ENCODE data around the gene CAND1. TPM values are rescaled to one million over a fixed set of nuclear protein-coding genes. Genes with fewer than 3 reads are reported as not detected.

Gene CAND1
- total RNA-seq, 1 experiment from 2014 or later = 155 TPM

GRCh38 chr12:67280088-67280487, 10.9 kb downstream of the CAND1 start:
- POLR2A ChIA-PET = interaction anchor here (4.7 kb wide), 1 partner anchor 11 kb away, joined by 16 read pairs; the partner anchor contains the start of gene CAND1
- RAD21 ChIA-PET (ENCODE audit: low non-redundant PET in 1 of 2, low total read pairs in 2 of 2, uncharacterized antibody in 2 of 2, unreplicated experiment in 2 of 2) = no interaction called here
- BruUV-seq (replicated peaks) = no TSS peak
- ATAC-seq = no peak
- Histone ChIP-seq H3K9ac (ENCODE audit: low read length) (no peak overlapping the region), H3K27me3 (ENCODE audit: insufficient read depth, low read length) (no peaks in the 10 kb centered on the region), H3K9me2 (ENCODE audit: insufficient read depth) (no peaks in the 10 kb centered on the region), H3K4me3 (replicated peaks in 1 of 2; ENCODE audit: low read depth in 1 of 2, low read length in 2 of 2) (no peak overlapping the region), H3K79me2 (ENCODE audit: insufficient read depth, low read length) (peaks cover 100% of the 10 kb centered on the region), H3K36me3 (ENCODE audit: control insufficient read depth in 1 of 2, insufficient read depth in 2 of 2, low read length in 2 of 2) (peaks cover 0 to 7% of the 10 kb centered on the region in 2 experiments; a peak in 3 of 4 replicates), H2AFZ (ENCODE audit: low read depth, low read length, poor library complexity, severe bottlenecking) (no peak overlapping the region), H3K9me3 (ENCODE audit: control insufficient read depth in 1 of 2, insufficient read depth in 1 of 2, low read depth in 1 of 2, low read length in 2 of 2) (no peaks in the 10 kb centered on the region), H3K27ac (ENCODE audit: low read depth, low read length) (no peak overlapping the region), H4K20me1 (ENCODE audit: insufficient read depth) (peaks cover 27% of the 10 kb centered on the region), H3K4me2 (ENCODE audit: low read length) (no peak overlapping the region), H3K4me1 (ENCODE audit: control insufficient read depth in 1 of 2, insufficient read depth in 2 of 2, low read length in 2 of 2) (no peaks in the 10 kb centered on the region; a peak in 1 of 4 replicates)
- intact Hi-C loops (cut with micrococcal nuclease) = no loop called here
- CTCF ChIA-PET = no interaction called here
- no peak for DNase-seq (ENCODE audit: low read depth, low spot score)
- TF ChIP-seq RAD21 (IDR thresholded peaks at IDR 0.05; ENCODE audit: low read depth) (no peak), MAX (IDR thresholded peaks at IDR 0.05) (no peak), POLR2AphosphoS5 (IDR thresholded peaks at IDR 0.05; ENCODE audit: low read depth, low read length) (no peak), FOSL1 (IDR thresholded peaks at IDR 0.05; ENCODE audit: low read depth) (no peak), EGR1 (IDR thresholded peaks at IDR 0.05; ENCODE audit: low read depth) (no peak), EZH2 (IDR thresholded peaks at IDR 0.05) (no peak), ATF3 (IDR thresholded peaks at IDR 0.05) (no peak), CEBPB (IDR thresholded peaks at IDR 0.05; ENCODE audit: low read depth) (no peak), CBX3 (IDR thresholded peaks at IDR 0.05; ENCODE audit: low read depth) (no peak)

- BruUV-seq (replicated peaks) = no TSS peak
- peaks cover 100% of the 10 kb centered on the region for H3K79me2 ChIP-seq (ENCODE audit: insufficient read depth, low read length)
- no peak overlapping the region for H3K9ac ChIP-seq (ENCODE audit: low read length)
- POLR2A ChIA-PET = interaction anchor here (4.7 kb wide), 1 partner anchor 11 kb away, joined by 16 read pairs; the partner anchor contains the start of gene CAND1
- H3K9me2 ChIP-seq (ENCODE audit: insufficient read depth) = no peaks in the 10 kb centered on the region
- ATAC-seq (no peak), DNase-seq (ENCODE audit: low read depth, low spot score) (no peak)
- H2AFZ ChIP-seq (ENCODE audit: low read depth, low read length, poor library complexity, severe bottlenecking) = no peak overlapping the region
- no peak overlapping the region for H3K4me3 ChIP-seq (replicated peaks in 1 of 2; ENCODE audit: low read depth in 1 of 2, low read length in 2 of 2)
- intact Hi-C loops (cut with micrococcal nuclease) = no loop called here
- no peaks in the 10 kb centered on the region for H3K27me3 ChIP-seq (ENCODE audit: insufficient read depth, low read length)
- no peak overlapping the region for H3K27ac ChIP-seq (ENCODE audit: low read depth, low read length)
- no peaks in the 10 kb centered on the region; a peak in 1 of 4 replicates for H3K4me1 ChIP-seq (ENCODE audit: control insufficient read depth in 1 of 2, insufficient read depth in 2 of 2, low read length in 2 of 2)
- no peaks in the 10 kb centered on the region for H3K9me3 ChIP-seq (ENCODE audit: control insufficient read depth in 1 of 2, insufficient read depth in 1 of 2, low read depth in 1 of 2, low read length in 2 of 2)
- no peak for TF ChIP-seq CBX3 (IDR thresholded peaks at IDR 0.05; ENCODE audit: low read depth)
- no peak for TF ChIP-seq JUND (IDR thresholded peaks at IDR 0.05)
- no peak for TF ChIP-seq ZBTB33 (IDR thresholded peaks at IDR 0.05; ENCODE audit: extremely low read depth, insufficient replicate concordance, low read length)
- TF ChIP-seq FOSL1 (IDR thresholded peaks at IDR 0.05; ENCODE audit: low read depth) = no peak
- TF ChIP-seq YY1 (IDR thresholded peaks at IDR 0.05; ENCODE audit: extremely low read depth, insufficient replicate concordance, low read depth, low read length) = no peak
- TF ChIP-seq TCF7L2 (IDR thresholded peaks at IDR 0.05; ENCODE audit: borderline replicate concordance, extremely low read depth, insufficient read depth, insufficient read length) = no peak
- TF ChIP-seq SRF (IDR thresholded peaks at IDR 0.05; ENCODE audit: low read depth) = no peak
- H3K36me3 ChIP-seq (ENCODE audit: control insufficient read depth in 1 of 2, insufficient read depth in 2 of 2, low read length in 2 of 2) = peaks cover 0 to 7% of the 10 kb centered on the region in 2 experiments; a peak in 3 of 4 replicates
- RAD21 ChIA-PET (ENCODE audit: low non-redundant PET in 1 of 2, low total read pairs in 2 of 2, uncharacterized antibody in 2 of 2, unreplicated experiment in 2 of 2) = no interaction called here
- no peak overlapping the region for H3K4me2 ChIP-seq (ENCODE audit: low read length)
- H4K20me1 ChIP-seq (ENCODE audit: insufficient read depth) = peaks cover 27% of the 10 kb centered on the region
- CTCF ChIA-PET = no interaction called here
Measured at GRCh38 chr12:67280572-67280971, 11.4 kb downstream of the CAND1 start.
